Spleen (tissue), 11 donors: Measurements from ENCODE around the gene TIE1. TPM values are rescaled to one million over a fixed set of nuclear protein-coding genes. Genes with fewer than 3 reads are reported as not detected.

Experiments
- DNase-seq: peaks from one replicate; pipeline ENCODE4 v3.0.0-alpha.2; 2020
- H3K27ac ChIP-seq, 8 donors: fragments of 200-600 bp; sonication (generic) in 7 of 8; 1 replicate in 4 of 8; 2 replicates in 4 of 8; pipeline versions ENCODE4 v1.5.0 to v1.8.0; 2016 to 2021; ENCODE audit warnings: inconsistent platforms in 4 of 8, mild to moderate bottlenecking in 4 of 8, moderate library complexity in 1 of 8
- H3K27me3 ChIP-seq, 7 donors: fragments of 200-600 bp; sonication (generic) in 6 of 7; replicated peaks in 1 of 7; 1 replicate in 4 of 7; 2 replicates in 3 of 7; pipeline versions ENCODE4 v1.5.0 to v1.8.0; 2016 to 2021; ENCODE audit warnings: inconsistent platforms in 3 of 7, mild to moderate bottlenecking in 1 of 7
- H3K36me3 ChIP-seq, 6 donors: fragments of 200-600 bp; sonication (generic) in 5 of 6; 1 replicate in 4 of 6; 2 replicates in 2 of 6; pipeline versions ENCODE4 v1.5.0 to v1.8.0; 2016 to 2021; ENCODE audit warnings: inconsistent platforms in 2 of 6
- H3K4me1 ChIP-seq, 6 donors: fragments of 200-600 bp; sonication (generic) in 5 of 6; 1 replicate in 3 of 6; 2 replicates in 3 of 6; pipeline versions ENCODE4 v1.5.0 to v1.8.0; 2016 to 2021; ENCODE audit warnings: inconsistent platforms in 3 of 6
- H3K4me3 ChIP-seq, 8 donors: fragments of 200-600 bp; sonication (generic) in 7 of 8; 1 replicate in 4 of 8; 2 replicates in 4 of 8; pipeline versions ENCODE4 v1.5.0 to v1.8.0; 2016 to 2021; ENCODE audit warnings: inconsistent platforms in 4 of 8, mild to moderate bottlenecking in 4 of 8, moderate library complexity in 2 of 8
- H3K9me3 ChIP-seq, 8 donors: fragments of 200-600 bp; sonication (generic) in 7 of 8; 1 replicate in 4 of 8; 2 replicates in 4 of 8; pipeline versions ENCODE4 v1.5.0 to v1.8.0; 2016 to 2021; ENCODE audit warnings: inconsistent platforms in 4 of 8
- CTCF ChIP-seq, 11 experiments: fragments of 200-600 bp in 7 of 11; fragments of 450-650 bp in 4 of 11; sonication (generic) in 4 of 11; IDR thresholded peaks in 8 of 11; conservative IDR thresholded peaks in 3 of 11; 1 replicate in 7 of 11; 2 replicates in 4 of 11; pipeline versions ENCODE4 v1.4.0 to v1.8.0; 2016 to 2021; ENCODE audit warnings: antibody characterized with exemption in 11 of 11, inconsistent platforms in 4 of 11, mild to moderate bottlenecking in 1 of 11
- POLR2A ChIP-seq, 3 donors: fragments of 450-650 bp; IDR thresholded peaks; one replicate each; pipeline ENCODE4 v1.5.1; 2017; ENCODE audit warnings: antibody characterized with exemption in 3 of 3, mild to moderate bottlenecking in 1 of 3
- POLR2AphosphoS5 ChIP-seq, 3 donors: sonication (generic); formaldehyde crosslinking; IDR thresholded peaks; one replicate each; pipeline ENCODE4 v1.5.1; 2017; ENCODE audit warnings: antibody characterized with exemption in 3 of 3
- WGBS, 5 donors: extraction: QIAGEN DNeasy Blood & Tissue Kit in 3 of 5; methylation state at CpG; one replicate each; pipeline versions ENCODE4 v1.1.5 to v1.1.7; 2013 to 2018; 5-methylcytosine and 5-hydroxymethylcytosine counted together
- intact Hi-C: fragments of 100-400 bp; cut with DNase I; formaldehyde crosslinking; loops from one replicate; pipeline ENCODE4 v1.15.0; 2023; ENCODE audit warnings: low total_unique reads
- polyA plus RNA-seq, 3 donors: library from polyadenylated mRNA; stranded (reverse); fragments of 200-250 nt; gene quantifications; one replicate each; pipeline ENCODE4 v1.2.1, GENCODE V29; 2013
- total RNA-seq, 7 donors: library from RNA; depleted of rRNA in 3 of 7; stranded (reverse); fragments of >200 nt in 3 of 7; fragmentation: NEBNext Ultra II Directional in 4 of 7; extraction: Animal tissue kit (Norgen Biotek cat#: 25700) in 4 of 7; gene quantifications; one replicate each; pipeline versions ENCODE4 v1.1.0 to v1.2.1, GENCODE V29; 2016 to 2021
- donor health status: healthy with polysubstance abuse.
- donor health status: DM: no; HTN: no; CAD: no; lungs with moderate emphysema.
- donor health status: DM: no; HTN: no; CAD: no.
- donor health status: Bipolar disorder and iron deficiency.
- donor health status: healthy.
- donor health status: DM: no; HTN: no; CAD: no.
- donor health status: DM: yes; HTN: yes; CAD: no.

Gene TIE1
- total and polyA plus RNA-seq, 10 donors, result 4.9 to 81.8 (median 55.7) TPM

- no peak for DNase-seq
- no peak for TF ChIP-seq POLR2AphosphoS5 (IDR thresholded peaks at IDR 0.05)
- TF ChIP-seq POLR2A (IDR thresholded peaks at IDR 0.05), result no peak
- TF ChIP-seq CTCF (IDR thresholded peaks at IDR 0.05 in 8 of 11, conservative IDR thresholded peaks at IDR 0.05 in 3 of 11), result no peak
- peaks cover 6 to 50% (median 40%) of the 10 kb centered on the region in 6 donors for H3K36me3 ChIP-seq
- 74 to 89% (median 79%) methylated on average over 2 of the region's 2 CpGs for WGBS, 5 donors
- H3K27ac ChIP-seq, result peak overlapping the region in 5 of 8 donors; percentile 38 to 99 (median 98)
- intact Hi-C loops, result no loop called here
- H3K4me1 ChIP-seq, result peaks cover 16 to 84% (median 39%) of the 10 kb centered on the region in 6 donors
- peak overlapping the region in 1 of 8 donors; percentile 95 for H3K4me3 ChIP-seq
- H3K9me3 ChIP-seq, result no peaks in the 10 kb centered on the region
- H3K27me3 ChIP-seq, result no peaks in the 10 kb centered on the region
Measured at GRCh38 chr1:43365678-43366077, 64.9 kb downstream of the TIE1 start.

- peaks cover 6 to 45% (median 39%) of the 10 kb centered on the region in 6 donors for H3K36me3 ChIP-seq
- no peaks in the 10 kb centered on the region for H3K27me3 ChIP-seq
- 68 to 82% (median 76%) methylated on average over 8 to 11 of the region's 11 CpGs for WGBS, 5 donors
- H3K4me1 ChIP-seq, result peaks cover 16 to 84% (median 39%) of the 10 kb centered on the region in 6 donors
- intact Hi-C loops, result no loop called here
- TF ChIP-seq POLR2A (IDR thresholded peaks at IDR 0.05) (no peak), CTCF (IDR thresholded peaks at IDR 0.05 in 8 of 11, conservative IDR thresholded peaks at IDR 0.05 in 3 of 11) (no peak), POLR2AphosphoS5 (IDR thresholded peaks at IDR 0.05) (no peak)
- peak; percentile 82 for DNase-seq
- peak overlapping the region in 6 of 8 donors; percentile 38 to 99 (median 98) for H3K27ac ChIP-seq
- H3K9me3 ChIP-seq, result no peaks in the 10 kb centered on the region
- peak overlapping the region in 5 of 8 donors; percentile 71 to 96 (median 81) for H3K4me3 ChIP-seq
Measured at GRCh38 chr1:43366179-43366578, 65.4 kb downstream of the TIE1 start.

GRCh38 chr1:43366601-43367025 lies 65.8 kb downstream of the TIE1 start:
- H3K27ac ChIP-seq, result peak overlapping the region; percentile 92 to 99 (median 98)
- intact Hi-C loops, result no loop called here
- H3K4me1 ChIP-seq, result peaks cover 16 to 85% (median 39%) of the 10 kb centered on the region in 6 donors
- peaks cover 6 to 41% (median 35%) of the 10 kb centered on the region in 6 donors for H3K36me3 ChIP-seq
- H3K9me3 ChIP-seq, result no peaks in the 10 kb centered on the region
- H3K4me3 ChIP-seq, result peak overlapping the region; percentile 69 to 96 (median 80)
- DNase-seq, result no peak
- WGBS, 5 donors, result 14 to 33% (median 25%) methylated on average over 4 to 5 of the region's 5 CpGs
- no peak for TF ChIP-seq CTCF (IDR thresholded peaks at IDR 0.05 in 8 of 11, conservative IDR thresholded peaks at IDR 0.05 in 3 of 11)
- no peak for TF ChIP-seq POLR2AphosphoS5 (IDR thresholded peaks at IDR 0.05)
- TF ChIP-seq POLR2A (IDR thresholded peaks at IDR 0.05), result no peak
- no peaks in the 10 kb centered on the region for H3K27me3 ChIP-seq

GRCh38 chr1:43367026-43367903 lies 66.5 kb downstream of the TIE1 start:
- Histone ChIP-seq H3K27ac (peak overlapping the region; percentile 92 to 99 (median 98)), H3K4me1 (peaks cover 16 to 85% (median 39%) of the 10 kb centered on the region in 6 donors), H3K9me3 (no peaks in the 10 kb centered on the region), H3K36me3 (peaks cover 6 to 34% (median 31%) of the 10 kb centered on the region in 6 donors), H3K4me3 (peak overlapping the region; percentile 69 to 96 (median 80)), H3K27me3 (no peaks in the 10 kb centered on the region)
- TF ChIP-seq CTCF (IDR thresholded peaks at IDR 0.05 in 8 of 11, conservative IDR thresholded peaks at IDR 0.05 in 3 of 11) (peak in 1 of 11 experiments; percentile 12), POLR2AphosphoS5 (IDR thresholded peaks at IDR 0.05) (peak in 1 of 3 donors; percentile 55), POLR2A (IDR thresholded peaks at IDR 0.05) (peak in 1 of 3 donors; percentile 43)
- peak; percentile 90 for DNase-seq
- intact Hi-C loops, result no loop called here
- 1 to 3% (median 2%) methylated on average over 37 to 48 of the region's 48 CpGs for WGBS, 5 donors
